Measurements from ENCODE around the gene GPR45. TPM values are rescaled to one million over a fixed set of nuclear protein-coding genes. Genes with fewer than 3 reads are reported as not detected.

GPR45 gene
- total and polyA plus RNA-seq, 2 experiments from 2014 or later, result 0.21 to 0.26 TPM

DNA sequence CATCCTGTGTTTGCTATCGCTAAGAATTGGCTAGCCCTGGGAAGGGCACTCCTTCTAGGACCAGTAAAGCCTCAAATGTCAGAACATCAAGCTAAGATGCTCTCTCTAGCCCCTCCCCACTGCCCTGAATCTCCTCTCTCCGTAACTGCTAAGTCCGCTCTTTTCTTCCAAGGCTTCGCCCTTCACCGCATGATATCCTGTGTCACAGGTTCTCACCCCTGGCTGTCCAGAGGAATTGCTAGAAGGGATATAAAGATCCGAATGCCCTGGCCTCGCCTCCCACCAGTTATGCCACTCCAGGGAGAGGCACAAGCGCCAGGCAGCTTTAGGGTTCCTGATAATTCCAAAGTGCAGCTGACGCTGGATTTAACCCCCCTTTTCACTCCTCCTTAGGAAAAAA lies 17.1 kb upstream of the GPR45 start (continued):
- TF ChIP-seq ZNF462 (CRISPR knock-in tag; IDR thresholded peaks at IDR 0.05) (no peak), ZNF114 (CRISPR knock-in tag; IDR thresholded peaks at IDR 0.05) (no peak), STAT1 (IDR thresholded peaks at IDR 0.05; ENCODE audit: unreplicated experiment) (no peak), ZNF331 (CRISPR knock-in tag; IDR thresholded peaks at IDR 0.05; ENCODE audit: low read depth) (no peak), CTCF (conservative IDR thresholded peaks at IDR 0.05; ENCODE audit: low read depth in 2 of 2) (no peak), CREB1 (CRISPR knock-in tag; IDR thresholded peaks at IDR 0.05; ENCODE audit: low read depth) (no peak), EZH2phosphoT487 (IDR thresholded peaks at IDR 0.05; ENCODE audit: unreplicated experiment) (no peak)

DNA sequence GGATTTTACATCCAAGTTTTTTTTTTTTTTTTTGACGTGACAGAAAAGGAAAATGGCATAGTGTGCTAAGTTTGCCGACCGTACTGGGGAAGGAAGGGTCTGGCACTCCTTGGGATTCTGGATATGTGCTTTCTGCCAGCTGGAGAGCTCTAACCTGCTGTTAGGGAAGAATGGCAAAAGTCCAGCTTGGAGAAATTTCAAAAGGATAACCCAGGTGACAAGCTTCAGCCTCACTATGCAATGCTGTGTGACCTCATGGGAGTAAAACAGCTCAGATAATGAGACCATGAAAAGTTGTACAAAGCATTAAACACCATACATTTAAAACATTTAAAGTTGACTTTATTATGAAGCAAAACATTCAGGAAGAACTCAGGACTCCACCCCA lies 10.3 kb upstream of the GPR45 start:
- Mint-ChIP-seq H3K27me3 (ENCODE audit: insufficient read depth, low read depth, poor library complexity) (no peaks in the 10 kb centered on the region), H3K9me3 (no peaks in the 10 kb centered on the region), H3K36me3 (ENCODE audit: low read depth) (no peaks in the 10 kb centered on the region), H3K27ac (no peak overlapping the region), H3K4me3 (no peak overlapping the region), H3K4me1 (peaks cover 7% of the 10 kb centered on the region)
- Histone ChIP-seq H3K4me1 (ENCODE audit: insufficient read depth) (no peaks in the 10 kb centered on the region), H3F3A (replicated peaks; ENCODE audit: low read depth) (no peaks in the 10 kb centered on the region), H3K27me3 (ENCODE audit: insufficient read depth) (no peaks in the 10 kb centered on the region), H3K4me3 (no peak overlapping the region), H4K20me1 (replicated peaks; ENCODE audit: insufficient read depth) (no peaks in the 10 kb centered on the region), H3K27ac (ENCODE audit: low read depth) (no peak overlapping the region), H3K79me2 (replicated peaks; ENCODE audit: insufficient read depth) (no peaks in the 10 kb centered on the region), H3K9me2 (ENCODE audit: insufficient read depth) (no peaks in the 10 kb centered on the region), H3K36me3 (ENCODE audit: insufficient read depth) (no peaks in the 10 kb centered on the region), H2AFZ (no peak overlapping the region), H3K4me2 (no peak overlapping the region)
- ATAC-seq, result no peak
- DNase-seq (ENCODE audit: low spot score), result no peak
- no peak for TF ChIP-seq EZH2 (IDR thresholded peaks at IDR 0.05; ENCODE audit: low read depth, unreplicated experiment)
- TF ChIP-seq CREB1 (CRISPR knock-in tag; IDR thresholded peaks at IDR 0.05; ENCODE audit: low read depth), result no peak
- no peak for TF ChIP-seq ETS1 (IDR thresholded peaks at IDR 0.05)
- TF ChIP-seq CTCF (conservative IDR thresholded peaks at IDR 0.05; ENCODE audit: low read depth in 2 of 2), result no peak
- TF ChIP-seq POLR2AphosphoS5 (IDR thresholded peaks at IDR 0.05; ENCODE audit: low read depth), result no peak
- no peak for TF ChIP-seq ZNF114 (CRISPR knock-in tag; IDR thresholded peaks at IDR 0.05)
- no peak for TF ChIP-seq EZH2phosphoT487 (IDR thresholded peaks at IDR 0.05; ENCODE audit: unreplicated experiment)
- TF ChIP-seq STAT1 (IDR thresholded peaks at IDR 0.05; ENCODE audit: unreplicated experiment), result no peak
- no peak for TF ChIP-seq ZNF331 (CRISPR knock-in tag; IDR thresholded peaks at IDR 0.05; ENCODE audit: low read depth)

Data from GM23338 (cell line).